ENCODE measurements around the gene IL21R.

- TF ChIP-seq SETDB1 (IDR thresholded peaks at IDR 0.05; ENCODE audit: low read length) = no peak
- no peak for TF ChIP-seq SMARCE1 (IDR thresholded peaks at IDR 0.05)
Measured at GRCh38 chr16:27455700-27456099, 53.7 kb downstream of the IL21R start.
